Effector CD8-positive, alpha-beta T cell (primary cell): ENCODE data around the gene CAMTA1.

Experiments used
- DNase-seq: peaks from one replicate; lab custom pipeline; 2025; lab: John Stamatoyannopoulos, UW

The CAMTA1 gene

GRCh38 chr1:7613106-7613850 is 828.0 kb downstream of the CAMTA1 start:
- no peak for DNase-seq

- no peak for DNase-seq
These were observed 828.6 kb downstream of the CAMTA1 start for GRCh38 chr1:7613851-7614205.

DNA sequence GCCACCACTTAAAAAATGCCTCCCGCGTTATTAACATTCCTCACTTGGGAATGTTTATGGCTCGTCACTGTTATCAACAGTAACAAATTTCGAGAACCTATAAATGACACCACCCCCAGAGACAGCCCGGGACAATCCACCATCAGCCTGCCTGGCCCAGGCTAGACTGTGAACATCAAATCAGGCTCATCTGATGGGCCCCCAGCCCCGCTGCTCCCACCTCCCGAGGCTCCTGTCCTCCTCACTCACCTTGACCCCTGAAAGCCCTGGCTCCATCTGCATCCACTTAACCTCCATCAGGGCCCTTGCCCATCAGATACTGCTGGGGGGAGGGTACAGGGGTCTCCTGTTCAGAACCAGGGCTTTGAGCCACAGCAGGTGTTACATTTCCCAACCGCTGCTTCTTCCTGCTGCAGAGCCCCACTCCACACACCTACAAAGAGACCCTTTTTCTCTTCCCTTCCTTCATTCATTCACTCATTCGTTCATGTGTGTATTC is 829.4 kb downstream of the CAMTA1 start:
- no peak for DNase-seq

- no peak for DNase-seq
These were observed 829.9 kb downstream of the CAMTA1 start for GRCh38 chr1:7615138-7615537.

- DNase-seq, result no peak
These were observed 831.0 kb downstream of the CAMTA1 start for GRCh38 chr1:7616076-7616832.

GRCh38 chr1:7616953-7617352 is 831.7 kb downstream of the CAMTA1 start:
- DNase-seq, result no peak

GRCh38 chr1:7617826-7618225 is 832.6 kb downstream of the CAMTA1 start:
- DNase-seq, result no peak

DNA sequence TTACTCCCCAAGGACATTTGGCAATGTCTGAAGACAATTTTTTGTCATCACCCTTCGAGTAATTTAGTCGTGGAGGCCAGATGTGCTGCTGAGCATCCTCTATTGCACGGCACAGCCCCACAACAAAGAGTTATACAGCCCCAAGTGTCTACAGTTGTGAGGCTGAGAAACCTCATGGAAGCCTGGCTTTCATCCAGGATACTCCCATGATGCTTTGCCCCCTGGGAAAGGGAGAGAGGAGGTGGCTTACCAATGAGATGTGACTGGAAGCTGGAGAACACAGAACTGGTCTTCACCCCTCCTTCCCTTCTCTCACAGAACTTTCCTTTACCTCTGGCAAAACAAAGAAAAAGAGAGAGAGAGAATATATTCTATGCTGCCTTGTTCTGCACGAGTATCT is 834.9 kb downstream of the CAMTA1 start:
- DNase-seq, result no peak

DNA sequence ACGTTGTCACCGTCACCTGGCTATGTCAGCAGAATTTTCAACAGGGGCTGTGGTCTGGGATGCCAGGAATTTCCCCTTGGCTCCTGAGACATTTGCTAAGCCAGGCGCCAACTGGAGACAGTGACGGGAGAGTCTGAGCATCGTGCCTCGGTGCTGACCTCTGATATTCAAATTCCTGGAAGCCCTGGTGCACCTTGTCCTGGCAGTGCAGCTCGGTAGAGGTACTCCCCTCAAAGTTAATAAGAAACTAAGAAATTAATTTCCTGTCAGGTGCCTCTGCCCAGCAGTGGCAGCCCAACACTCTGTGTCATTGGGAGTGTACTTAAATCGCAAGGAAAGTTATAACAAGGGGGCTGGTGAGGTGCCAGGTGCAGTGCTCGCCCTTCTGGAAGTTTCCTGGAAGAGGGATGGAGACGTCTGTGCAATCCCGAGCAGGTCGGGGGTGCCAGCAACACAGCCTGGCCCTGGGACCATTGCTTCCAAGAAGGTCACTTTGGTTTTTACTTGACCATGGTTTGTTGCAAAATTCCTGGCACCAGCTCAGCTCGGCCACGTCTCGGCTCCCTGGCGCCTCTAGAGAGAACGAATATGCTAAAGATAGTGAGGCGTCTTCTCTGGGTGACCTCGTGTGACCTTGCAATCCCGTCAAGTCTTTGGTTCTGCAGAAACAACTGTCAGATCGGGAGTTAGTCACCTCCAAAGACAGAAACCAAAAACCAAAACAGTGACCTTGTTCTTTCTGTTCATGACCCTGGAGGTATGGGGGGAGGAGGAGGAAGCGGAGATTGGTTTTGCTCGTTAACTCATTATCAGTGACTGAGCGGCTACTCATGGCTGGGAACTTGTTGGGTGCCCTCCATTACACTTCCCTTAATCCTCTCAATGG is 836.3 kb downstream of the CAMTA1 start:
- DNase-seq, result no peak

DNA sequence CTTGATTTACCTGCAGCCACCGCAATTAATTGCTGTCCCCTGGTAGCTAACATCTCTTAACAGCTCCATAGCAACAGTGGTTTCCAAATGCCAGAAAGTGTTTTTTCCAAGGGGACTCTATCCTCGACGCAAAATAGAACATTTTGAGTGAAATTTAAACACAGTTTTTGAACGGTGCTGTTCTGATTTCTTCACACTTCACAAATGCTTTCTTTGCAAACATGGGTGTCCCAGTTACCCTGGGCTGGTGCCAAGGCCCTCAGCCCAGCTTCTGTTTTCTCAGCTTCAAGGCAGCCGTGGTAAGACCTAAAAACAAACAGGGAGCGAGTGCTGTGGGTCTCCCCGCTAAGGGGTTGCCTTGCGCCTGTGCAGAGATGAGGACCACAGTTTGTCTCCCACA is 838.6 kb downstream of the CAMTA1 start:
- no peak for DNase-seq

DNA sequence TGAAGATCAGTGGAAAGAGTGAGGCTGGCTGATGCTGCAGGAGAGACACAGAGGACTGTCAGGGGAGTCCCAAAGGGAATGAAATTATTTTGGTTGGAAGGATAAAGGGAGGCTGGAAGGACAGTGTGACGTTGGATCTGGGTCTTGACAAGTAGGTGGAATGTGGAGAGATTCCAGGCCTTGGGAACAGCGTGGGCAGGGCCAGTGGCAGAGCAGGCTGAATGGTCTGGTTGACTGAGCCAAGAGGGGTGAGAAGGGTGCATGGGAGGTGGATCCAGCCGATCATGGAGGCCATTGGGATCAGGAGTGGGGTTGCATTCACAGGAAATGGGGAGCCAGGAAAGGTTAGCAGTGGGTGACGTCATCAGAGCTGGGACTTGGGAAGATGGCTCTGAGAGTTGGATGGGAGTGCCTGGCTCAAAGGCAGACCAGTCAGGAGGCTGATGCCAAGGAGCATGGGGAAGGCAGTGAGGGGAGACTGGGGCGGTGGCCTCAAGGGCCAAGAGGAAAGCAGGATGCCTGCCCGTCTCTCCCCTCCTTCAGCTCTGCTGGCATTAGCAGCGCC is 839.6 kb downstream of the CAMTA1 start:
- no peak for DNase-seq

- no peak for DNase-seq
These were observed 840.1 kb downstream of the CAMTA1 start for GRCh38 chr1:7625401-7625800.

GRCh38 chr1:7628273-7628672 is 843.0 kb downstream of the CAMTA1 start:
- no peak for DNase-seq

GRCh38 chr1:7629011-7629410 is 843.8 kb downstream of the CAMTA1 start:
- no peak for DNase-seq

DNA sequence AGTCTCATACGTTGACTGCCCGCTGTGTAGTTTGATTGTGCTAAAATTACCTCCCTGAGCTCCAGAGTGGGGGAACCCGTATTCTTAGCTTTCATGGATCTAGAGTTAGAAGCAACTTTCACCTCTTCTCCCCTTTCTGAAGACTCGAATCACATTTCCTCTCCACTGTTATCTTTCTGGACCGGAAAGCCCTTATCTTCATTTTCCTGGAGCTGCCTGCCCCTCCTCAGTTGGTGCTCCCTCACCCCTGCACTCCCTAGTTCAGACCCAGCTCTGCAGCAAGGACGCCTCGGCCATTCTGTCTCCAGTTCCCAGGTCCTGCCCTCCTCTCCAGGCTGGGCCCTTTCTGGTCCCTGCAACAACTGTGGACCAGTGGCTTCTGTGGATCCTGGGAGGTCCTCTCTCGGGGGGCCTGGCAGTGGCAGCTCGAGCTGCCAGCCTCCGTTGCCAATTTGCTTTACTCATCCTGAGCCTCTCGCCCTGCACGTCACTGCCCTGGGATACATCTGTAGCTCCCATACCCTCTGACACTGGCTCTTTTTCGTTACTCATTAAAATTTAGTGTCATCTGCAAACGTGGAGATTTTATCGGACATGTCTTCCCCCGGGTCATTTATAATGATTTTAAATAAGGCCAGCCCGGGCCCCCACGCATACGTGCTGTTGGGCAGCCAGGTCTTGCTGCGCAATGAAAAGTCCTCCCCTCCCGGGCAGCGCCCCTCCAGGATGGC is 844.4 kb downstream of the CAMTA1 start:
- DNase-seq, result no peak

- no peak for DNase-seq
These were observed 845.1 kb downstream of the CAMTA1 start for GRCh38 chr1:7630378-7630777.

DNA sequence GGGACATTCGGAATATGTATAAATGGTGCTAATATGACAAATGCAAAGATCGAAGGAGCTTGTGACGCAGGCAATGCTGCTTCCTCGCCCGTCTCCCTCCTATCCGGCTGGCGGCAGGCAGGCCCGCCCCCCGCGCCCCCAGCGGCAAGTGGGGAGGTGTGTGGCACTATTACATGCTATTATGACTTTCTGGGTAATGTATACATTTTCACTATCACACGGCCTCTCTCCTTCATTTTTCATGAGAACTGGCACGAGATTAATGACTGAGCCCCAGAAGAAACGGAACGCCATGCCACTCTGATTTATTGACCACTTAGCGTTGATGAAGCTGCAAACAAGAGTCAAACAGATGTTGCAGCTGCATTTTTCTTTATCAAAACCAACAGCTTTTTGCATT is 846.9 kb downstream of the CAMTA1 start:
- DNase-seq, result no peak

DNA sequence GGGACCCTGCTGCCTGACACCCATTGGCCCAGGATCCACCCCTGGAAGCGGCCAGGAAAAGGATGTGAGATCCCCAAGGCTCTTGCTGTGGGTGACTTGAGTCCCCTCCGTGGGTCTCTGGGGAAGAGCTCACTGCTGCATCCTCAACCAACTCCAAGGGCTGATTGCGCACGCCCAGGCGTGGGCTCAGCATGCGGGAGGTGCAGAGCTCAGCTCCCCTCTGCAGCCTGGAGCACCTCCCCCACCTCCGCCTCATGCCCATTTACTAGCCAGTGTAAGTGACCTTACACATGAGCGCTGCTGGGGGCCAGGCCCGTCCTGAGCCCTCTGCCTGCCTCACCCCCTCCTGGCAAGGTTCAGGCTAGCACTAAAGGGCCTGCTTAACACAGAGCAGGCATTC is 847.4 kb downstream of the CAMTA1 start:
- no peak for DNase-seq

GRCh38 chr1:7633506-7634245 is 848.4 kb downstream of the CAMTA1 start:
- DNase-seq, result no peak

- no peak for DNase-seq
These were observed 849.4 kb downstream of the CAMTA1 start for GRCh38 chr1:7634546-7635240.
